GM12874 (cell line): ENCODE results near the gene LY6G6C.

Source experiments
- CTCF ChIP-seq: IDR thresholded peaks from 2 replicates; pipeline ENCODE4 v1.5.1; 2011; ENCODE audit warnings: low read depth, mild to moderate bottlenecking, control low read depth, low read length, moderate library complexity; ENCODE audit not compliant: insufficient read depth

The LY6G6C gene

DNA sequence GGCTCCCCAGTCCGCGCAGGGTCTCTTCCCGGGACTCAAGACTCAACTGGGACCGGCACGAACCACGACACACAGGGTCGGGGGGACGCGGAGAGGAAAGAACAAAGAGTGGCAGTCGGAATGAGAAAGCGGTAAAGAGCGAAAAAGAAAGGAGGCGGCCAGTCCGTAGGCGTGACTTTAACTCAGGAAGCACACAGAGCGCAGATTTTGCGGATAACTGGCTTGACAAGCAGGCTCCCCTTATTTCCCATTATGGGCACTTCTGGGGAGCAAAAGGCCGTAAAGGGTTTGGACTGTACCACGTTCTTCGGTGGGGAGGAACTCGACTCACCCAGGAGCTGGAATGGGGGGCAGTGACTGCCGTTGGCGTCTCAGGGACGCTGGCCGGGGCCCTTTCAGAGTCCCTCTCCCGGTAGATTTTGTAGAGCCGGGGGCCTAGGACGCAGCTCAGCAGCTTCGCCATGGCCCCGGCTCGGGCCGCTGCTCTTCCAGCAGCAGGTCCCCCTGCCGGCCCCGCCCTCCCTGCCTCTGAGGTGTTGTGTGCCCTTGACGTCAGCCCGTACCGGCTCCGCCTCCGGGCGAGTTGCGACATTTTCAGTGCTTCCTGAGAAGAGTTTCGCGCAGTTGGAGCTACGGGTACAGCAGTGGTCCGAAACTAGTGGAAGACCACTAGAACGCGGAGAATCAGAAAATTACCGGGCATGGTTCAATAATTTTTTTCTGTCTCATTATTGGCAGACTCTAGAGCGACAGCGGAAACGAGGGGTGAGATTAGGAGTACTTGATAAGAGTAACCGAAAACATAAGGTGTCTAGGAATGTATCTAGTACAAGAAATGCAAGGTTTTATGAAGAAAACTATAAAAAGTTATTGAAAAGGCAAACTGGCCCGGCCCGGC, 18.5 kb downstream of the LY6G6C start, which contains the start of gene ABHD16A:
Gene ABHD16A (minus strand): TSS at position 506 of the 898 bp plus-strand sequence. CDS start 43 bp downstream, at position 463.
- no peak for TF ChIP-seq CTCF

DNA sequence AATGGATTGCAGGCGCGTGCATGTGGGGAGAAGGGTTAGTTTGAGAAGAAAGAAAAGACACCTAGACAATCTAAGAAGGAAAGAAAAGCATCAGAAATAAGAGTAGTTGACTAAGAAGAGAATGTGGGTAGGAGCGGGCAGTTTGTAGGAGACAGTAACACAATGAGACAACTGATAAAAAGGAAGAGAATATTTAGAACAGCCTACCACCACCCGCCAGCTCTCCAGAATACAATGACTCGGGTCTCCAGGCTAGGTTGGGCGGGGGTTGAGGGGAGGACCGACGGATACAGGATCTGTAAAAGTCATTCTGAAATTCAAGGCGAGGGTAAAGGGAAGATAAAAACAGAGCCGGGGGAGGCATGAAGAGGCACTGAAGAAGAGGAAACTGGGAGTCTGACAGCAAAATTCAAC, 19.1 kb downstream of the LY6G6C start:
- TF ChIP-seq CTCF, result no peak

DNA sequence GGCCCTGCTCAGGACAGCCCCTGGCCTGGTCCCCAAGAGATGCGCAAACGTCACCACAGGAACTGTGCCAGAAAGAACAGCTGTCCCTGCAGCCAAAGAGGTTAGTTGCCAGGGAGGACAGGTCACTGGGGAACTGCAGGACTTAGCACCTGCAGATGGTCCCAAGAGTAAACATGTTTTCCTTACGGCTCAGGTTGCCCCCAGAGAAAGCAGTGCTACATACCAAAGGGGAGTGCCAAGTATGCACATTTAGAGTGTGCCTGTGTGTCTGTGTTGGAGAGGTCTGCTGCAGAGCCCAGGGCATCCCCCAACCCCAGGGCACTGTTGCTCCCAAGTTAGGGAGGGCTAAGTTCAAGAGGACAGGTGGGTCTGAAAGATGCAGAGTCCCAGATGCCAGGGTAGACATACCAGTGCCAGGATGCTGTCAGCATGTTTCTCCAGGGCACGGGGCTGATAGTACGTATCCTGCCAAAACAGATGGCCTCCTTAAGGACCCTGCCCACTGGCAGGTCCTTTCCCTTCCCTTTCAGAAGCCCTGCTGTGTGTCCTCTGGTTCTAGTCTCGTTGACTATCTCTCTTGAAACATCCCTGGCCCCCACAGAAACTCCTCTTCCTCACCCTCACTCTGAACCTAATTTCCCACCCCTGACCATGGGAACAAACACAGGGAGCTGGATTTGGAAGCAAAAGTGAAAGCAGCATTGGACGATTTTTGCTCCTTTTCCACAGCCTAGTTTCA, 19.7 kb downstream of the LY6G6C start:
- TF ChIP-seq CTCF, result no peak

- no peak for TF ChIP-seq CTCF
Measured at GRCh38 chr6:31700740-31701401, 20.7 kb downstream of the LY6G6C start.

DNA sequence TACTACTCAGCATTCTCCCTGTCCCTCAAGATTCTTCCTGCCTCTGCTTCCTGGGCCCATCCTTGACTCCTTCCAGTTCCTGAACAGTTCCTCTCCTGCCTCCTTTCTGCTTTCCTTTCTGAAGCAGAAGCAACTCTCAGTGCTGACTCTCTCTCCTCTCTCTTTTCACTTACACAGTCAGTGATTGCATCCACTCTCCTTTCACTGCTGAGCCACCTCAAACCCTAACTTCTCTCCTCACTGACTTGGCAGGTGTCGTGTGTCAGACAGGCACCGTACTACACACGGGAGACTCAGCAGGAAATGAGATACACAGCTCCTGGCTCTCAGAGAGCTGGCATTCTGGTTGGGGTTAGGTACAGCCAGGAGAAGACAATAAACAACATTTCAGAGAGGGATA, 24.0 kb downstream of the LY6G6C start:
- no peak for TF ChIP-seq CTCF

DNA sequence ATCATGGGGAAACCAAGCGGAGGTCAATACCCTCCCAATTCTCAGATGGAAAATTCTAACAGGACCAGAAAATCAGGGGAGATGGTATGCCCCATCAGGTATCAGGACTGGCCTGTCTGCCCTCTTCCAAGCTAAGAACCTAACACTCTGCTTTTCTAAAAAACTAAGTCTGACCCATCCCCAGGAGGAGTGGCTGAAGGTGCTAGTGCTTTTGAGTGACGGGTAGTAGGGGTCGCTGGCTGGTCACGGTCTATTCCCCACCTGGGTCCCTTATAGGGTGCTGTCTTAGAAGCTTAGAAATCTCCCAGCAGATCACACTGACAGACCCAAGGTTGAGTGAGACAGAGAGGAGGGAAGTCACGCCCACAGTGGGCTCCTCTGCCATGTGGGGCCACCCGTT, 28.0 kb downstream of the LY6G6C start:
- TF ChIP-seq CTCF, result no peak

DNA sequence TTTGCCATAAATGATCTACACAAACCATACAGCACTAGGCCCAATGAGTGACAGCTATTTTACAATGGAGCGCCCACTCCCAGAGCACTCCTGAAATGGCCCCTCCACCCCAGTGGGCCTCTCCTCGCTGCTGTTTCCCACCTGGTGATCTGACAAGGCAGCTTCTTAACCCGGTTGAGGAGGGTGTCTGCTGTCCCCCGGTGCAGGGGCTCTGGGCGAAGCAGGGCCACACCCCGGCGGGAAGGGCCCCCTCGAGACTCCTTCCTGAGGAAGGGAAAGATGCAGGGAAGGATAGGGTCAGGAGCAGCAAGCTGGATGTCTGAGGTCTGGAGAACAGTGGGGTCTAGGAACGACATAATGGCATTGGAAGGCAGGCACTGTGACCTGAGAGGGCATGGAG, 28.7 kb downstream of the LY6G6C start:
- no peak for TF ChIP-seq CTCF
